Astrocyte (in vitro differentiated cells and primary cell): ENCODE data around the gene PADI2. TPM values are rescaled to one million over a fixed set of nuclear protein-coding genes. Genes with fewer than 3 reads are reported as not detected.

Experiments used
- DNase-seq: peaks from one replicate; pipeline ENCODE4 v3.0.0-alpha.2; 2010; ENCODE audit warnings: low read depth
- FAIRE-seq: peaks from 2 replicates; lab custom pipeline; 2011; peaks lifted over from hg19 to GRCh38; lab: Jason Lieb, UNC
- H2AFZ ChIP-seq: 2 replicates; pipeline ENCODE4 v1.6.0; 2012; ENCODE audit warnings: low read depth, low read length, inconsistent platforms
- H3K27ac ChIP-seq: 2 replicates; pipeline ENCODE4 v1.5.1; 2011; ENCODE audit warnings: low read depth, low read length, inconsistent platforms
- H3K27me3 ChIP-seq: 2 replicates; pipeline ENCODE4 v1.6.0; 2011; ENCODE audit warnings: low read length, inconsistent platforms; ENCODE audit not compliant: insufficient read depth
- H3K36me3 ChIP-seq: 2 replicates; pipeline ENCODE4 v1.5.1; 2011; ENCODE audit warnings: low read length, inconsistent platforms; ENCODE audit not compliant: insufficient read depth
- H3K4me1 ChIP-seq: 2 replicates; pipeline ENCODE4 v1.5.1; 2011; ENCODE audit warnings: low read length, inconsistent platforms; ENCODE audit not compliant: insufficient read depth
- H3K4me2 ChIP-seq: 2 replicates; pipeline ENCODE4 v1.6.0; 2012; ENCODE audit warnings: low read length, inconsistent platforms
- H3K4me3 ChIP-seq: 2 replicates; pipeline ENCODE4 v1.5.1; 2011; ENCODE audit warnings: low read depth, mild to moderate bottlenecking, low read length, inconsistent platforms; ENCODE audit not compliant: insufficient read depth
- H3K79me2 ChIP-seq: 2 replicates; pipeline ENCODE4 v1.6.0; 2012; ENCODE audit warnings: mild to moderate bottlenecking, low read length, inconsistent platforms; ENCODE audit not compliant: insufficient read depth
- H3K9ac ChIP-seq: 2 replicates; pipeline ENCODE4 v1.6.0; 2012; ENCODE audit warnings: mild to moderate bottlenecking, low read length, inconsistent platforms
- H3K9me3 ChIP-seq: 2 replicates; pipeline ENCODE4 v1.5.1; 2012; ENCODE audit warnings: low read depth, mild to moderate bottlenecking, low read length, inconsistent platforms; ENCODE audit not compliant: insufficient read depth
- H4K20me1 ChIP-seq: 2 replicates; pipeline ENCODE4 v1.6.0; 2012; ENCODE audit warnings: low read length, inconsistent platforms; ENCODE audit not compliant: insufficient read depth
- H3K27ac Mint-ChIP-seq: one replicate; pipeline ENCODE4 v1.8.0; 2021; ENCODE audit warnings: mild to moderate bottlenecking, mixed read lengths; ENCODE audit not compliant: unreplicated experiment
- H3K27me3 Mint-ChIP-seq: one replicate; pipeline ENCODE4 v1.8.0; 2021; ENCODE audit warnings: low read depth, mixed read lengths; ENCODE audit not compliant: unreplicated experiment
- H3K36me3 Mint-ChIP-seq: one replicate; pipeline ENCODE4 v1.8.0; 2021; ENCODE audit warnings: low read depth, mixed read lengths; ENCODE audit not compliant: unreplicated experiment
- H3K4me1 Mint-ChIP-seq: one replicate; pipeline ENCODE4 v1.8.0; 2021; ENCODE audit warnings: low read depth, mixed read lengths; ENCODE audit not compliant: unreplicated experiment
- H3K4me3 Mint-ChIP-seq: one replicate; pipeline ENCODE4 v1.8.0; 2021; ENCODE audit warnings: mild to moderate bottlenecking, moderate library complexity, mixed read lengths; ENCODE audit not compliant: unreplicated experiment
- H3K9me3 Mint-ChIP-seq: one replicate; pipeline ENCODE4 v1.8.0; 2021; ENCODE audit warnings: mild to moderate bottlenecking, mixed read lengths; ENCODE audit not compliant: unreplicated experiment
- EZH2 ChIP-seq: IDR thresholded peaks from 2 replicates; pipeline ENCODE4 v1.6.1; 2012; ENCODE audit warnings: mild to moderate bottlenecking, low read length, inconsistent platforms; ENCODE audit not compliant: insufficient read depth
- total RNA-seq: library from RNA; stranded (reverse); gene quantifications from 2 replicates; pipeline ENCODE4 v1.2.1, GENCODE V29; 2021
- TF ChIP-seq, protein P1 (sequence below): IDR thresholded peaks from 2 replicates; pipeline ENCODE4 v1.5.1; 2011; ENCODE audit warnings: low read depth, mild to moderate bottlenecking, inconsistent platforms, low read length, moderate library complexity; ENCODE audit not compliant: insufficient read depth

Gene PADI2
- total RNA-seq, 1 donor from 2014 or later, result 0.48 TPM

DNA sequence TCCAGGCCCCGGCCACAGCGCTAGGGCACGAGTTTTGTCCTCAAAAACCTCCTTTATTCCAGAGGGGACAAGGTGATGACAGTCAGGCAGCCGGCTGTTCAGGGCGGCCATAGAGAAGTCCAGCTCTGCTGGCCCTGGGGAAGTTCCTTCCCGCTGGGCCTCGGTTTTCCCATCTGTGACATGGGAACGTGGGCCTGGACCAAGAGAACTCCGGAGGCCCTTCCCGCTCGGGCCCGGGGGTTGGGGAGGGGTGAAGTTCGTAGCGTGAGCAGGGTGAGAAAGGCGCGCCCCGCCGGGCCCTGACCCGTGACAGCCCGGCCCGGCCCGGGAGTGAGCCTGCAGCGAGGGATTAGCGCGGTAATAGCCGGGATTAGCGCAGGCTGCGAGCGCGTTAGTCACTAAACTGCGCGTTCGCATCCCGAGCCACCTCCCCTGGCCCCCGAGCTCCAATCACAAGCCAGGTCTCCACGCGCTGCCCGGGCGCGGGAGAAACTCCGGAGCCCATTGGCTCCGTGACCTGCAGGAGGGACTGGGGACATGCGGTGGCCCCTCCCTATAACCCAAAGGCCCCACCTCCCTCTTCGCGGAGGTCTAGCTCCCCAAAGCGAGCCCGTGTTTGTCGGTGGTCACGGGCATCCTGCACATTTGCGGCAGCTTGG, 29.8 kb upstream of the PADI2 start:
- no peak overlapping the region for H3K27ac ChIP-seq
- no peaks in the 10 kb centered on the region for H3K4me1 ChIP-seq
- H3K9me3 Mint-ChIP-seq, result peaks cover 28% of the 10 kb centered on the region
- no peaks in the 10 kb centered on the region for H3K79me2 ChIP-seq
- H3K36me3 ChIP-seq, result no peaks in the 10 kb centered on the region
- no peaks in the 10 kb centered on the region for H3K36me3 Mint-ChIP-seq
- FAIRE-seq (no peak), DNase-seq (no peak)
- H3K4me1 Mint-ChIP-seq, result no peaks in the 10 kb centered on the region
- H3K4me3 Mint-ChIP-seq, result no peak overlapping the region
- no peak overlapping the region for H3K9ac ChIP-seq
- no peaks in the 10 kb centered on the region for H3K27me3 ChIP-seq
- no peaks in the 10 kb centered on the region for H4K20me1 ChIP-seq
- no peak overlapping the region for H3K27ac Mint-ChIP-seq
- H3K9me3 ChIP-seq, result peaks cover 8% of the 10 kb centered on the region
- H3K4me3 ChIP-seq, result no peak overlapping the region
- peak overlapping the region; percentile 22 for H3K4me2 ChIP-seq
- peak overlapping the region; percentile 52 for H2AFZ ChIP-seq
- H3K27me3 Mint-ChIP-seq, result peaks cover 23% of the 10 kb centered on the region
- no peak for TF ChIP-seq EZH2
- TF ChIP-seq, protein P1, sequence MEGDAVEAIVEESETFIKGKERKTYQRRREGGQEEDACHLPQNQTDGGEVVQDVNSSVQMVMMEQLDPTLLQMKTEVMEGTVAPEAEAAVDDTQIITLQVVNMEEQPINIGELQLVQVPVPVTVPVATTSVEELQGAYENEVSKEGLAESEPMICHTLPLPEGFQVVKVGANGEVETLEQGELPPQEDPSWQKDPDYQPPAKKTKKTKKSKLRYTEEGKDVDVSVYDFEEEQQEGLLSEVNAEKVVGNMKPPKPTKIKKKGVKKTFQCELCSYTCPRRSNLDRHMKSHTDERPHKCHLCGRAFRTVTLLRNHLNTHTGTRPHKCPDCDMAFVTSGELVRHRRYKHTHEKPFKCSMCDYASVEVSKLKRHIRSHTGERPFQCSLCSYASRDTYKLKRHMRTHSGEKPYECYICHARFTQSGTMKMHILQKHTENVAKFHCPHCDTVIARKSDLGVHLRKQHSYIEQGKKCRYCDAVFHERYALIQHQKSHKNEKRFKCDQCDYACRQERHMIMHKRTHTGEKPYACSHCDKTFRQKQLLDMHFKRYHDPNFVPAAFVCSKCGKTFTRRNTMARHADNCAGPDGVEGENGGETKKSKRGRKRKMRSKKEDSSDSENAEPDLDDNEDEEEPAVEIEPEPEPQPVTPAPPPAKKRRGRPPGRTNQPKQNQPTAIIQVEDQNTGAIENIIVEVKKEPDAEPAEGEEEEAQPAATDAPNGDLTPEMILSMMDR, result no peak

DNA sequence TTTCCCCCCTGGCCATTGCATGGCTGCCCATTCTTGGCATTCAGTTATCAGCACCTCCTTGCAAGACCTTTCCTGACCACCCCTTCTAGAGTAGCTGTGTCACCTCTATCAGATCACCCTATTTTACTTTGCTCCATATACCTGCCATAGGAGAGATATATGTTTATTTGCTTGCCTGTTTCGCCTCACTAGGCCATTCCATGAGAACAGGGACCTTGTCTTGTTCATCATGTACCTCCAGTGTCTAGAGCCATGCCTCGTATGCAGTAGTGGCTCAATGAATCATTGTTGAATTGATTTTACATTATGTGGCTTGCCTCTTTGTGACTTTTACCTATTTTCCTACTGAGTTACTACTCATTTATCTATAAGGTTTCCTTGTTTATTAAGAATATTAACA, 26.4 kb upstream of the PADI2 start:
- Histone ChIP-seq H3K9ac (no peak overlapping the region), H3K4me2 (no peak overlapping the region), H3K27ac (no peak overlapping the region), H3K27me3 (no peaks in the 10 kb centered on the region), H3K36me3 (no peaks in the 10 kb centered on the region), H3K9me3 (no peaks in the 10 kb centered on the region), H3K4me1 (no peaks in the 10 kb centered on the region), H2AFZ (no peak overlapping the region), H3K79me2 (no peaks in the 10 kb centered on the region), H4K20me1 (no peaks in the 10 kb centered on the region), H3K4me3 (no peak overlapping the region)
- Mint-ChIP-seq H3K27ac (no peak overlapping the region), H3K9me3 (peaks cover 7% of the 10 kb centered on the region), H3K27me3 (peaks cover 16% of the 10 kb centered on the region), H3K4me1 (no peaks in the 10 kb centered on the region), H3K36me3 (no peaks in the 10 kb centered on the region), H3K4me3 (no peak overlapping the region)
- DNase-seq (no peak), FAIRE-seq (no peak)
- TF ChIP-seq EZH2, result no peak
- TF ChIP-seq, protein P1, result no peak

DNA sequence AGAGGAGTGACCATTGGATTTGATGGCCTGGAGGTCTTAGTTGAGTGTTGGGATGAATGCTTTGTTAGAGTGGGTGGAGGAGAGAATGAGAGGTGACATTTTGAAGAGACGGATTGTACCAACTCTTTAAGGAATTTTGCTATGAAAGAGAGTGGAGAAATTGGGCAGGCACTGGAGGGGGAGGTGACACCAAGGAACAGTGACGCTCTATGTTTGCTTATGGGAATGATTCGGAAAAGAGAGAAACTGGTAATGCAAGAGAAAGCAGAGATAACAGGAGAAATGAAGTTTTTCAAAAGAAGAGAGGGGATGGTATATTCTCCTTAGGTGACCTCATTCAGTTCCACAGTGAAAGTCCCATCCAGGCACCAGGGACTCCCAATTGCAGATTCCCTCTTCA, 24.5 kb upstream of the PADI2 start:
- no peaks in the 10 kb centered on the region for H3K4me1 ChIP-seq
- TF ChIP-seq EZH2, result no peak
- TF ChIP-seq, protein P1, result no peak
- no peak overlapping the region for H3K4me3 ChIP-seq
- no peaks in the 10 kb centered on the region for H3K4me1 Mint-ChIP-seq
- H3K4me2 ChIP-seq, result no peak overlapping the region
- DNase-seq (no peak), FAIRE-seq (no peak)
- no peak overlapping the region for H2AFZ ChIP-seq
- H3K9me3 ChIP-seq, result no peaks in the 10 kb centered on the region
- H3K36me3 Mint-ChIP-seq, result no peaks in the 10 kb centered on the region
- peaks cover 19% of the 10 kb centered on the region for H3K27me3 Mint-ChIP-seq
- H3K36me3 ChIP-seq, result no peaks in the 10 kb centered on the region
- H3K27ac Mint-ChIP-seq, result no peak overlapping the region
- H4K20me1 ChIP-seq, result no peaks in the 10 kb centered on the region
- no peaks in the 10 kb centered on the region for H3K27me3 ChIP-seq
- H3K9me3 Mint-ChIP-seq, result peaks cover 5% of the 10 kb centered on the region
- no peak overlapping the region for H3K9ac ChIP-seq
- no peaks in the 10 kb centered on the region for H3K79me2 ChIP-seq
- no peak overlapping the region for H3K27ac ChIP-seq
- no peak overlapping the region for H3K4me3 Mint-ChIP-seq
